Glomerular visceral epithelial cell (primary cell): ENCODE data around the gene GTF2I.
"Not testable (repeated sequence)": the region's sequence is repeated elsewhere in the genome, so short reads cannot be mapped to it uniquely, and the experiment has no call there.

Experiments used
- DNase-seq: peaks from one replicate; pipeline ENCODE4 v3.0.0-alpha.2; 2016; ENCODE audit errors: extremely low spot score

Gene GTF2I

GRCh38 chr7:74656441-74656836 is 1.1 kb upstream of the GTF2I start:
- peak; percentile 30 for DNase-seq

GRCh38 chr7:74656837-74657691 is 454 bp upstream of the GTF2I start:
- peak; percentile 98 for DNase-seq

GRCh38 chr7:74658178-74659004 is 873 bp downstream of the GTF2I start:
- peak; percentile 96 for DNase-seq

- not testable (repeated sequence) for DNase-seq
Observed at GRCh38 chr7:74660202-74660601, 2.7 kb downstream of the GTF2I start.

GRCh38 chr7:74661836-74662794 is 4.6 kb downstream of the GTF2I start:
- peak; percentile 68 for DNase-seq

GRCh38 chr7:74665296-74665938 is 7.9 kb downstream of the GTF2I start:
- DNase-seq: no peak

- not testable (repeated sequence) for DNase-seq
Observed at GRCh38 chr7:74667013-74667412, 9.5 kb downstream of the GTF2I start.

GRCh38 chr7:74667520-74667919 is 10.0 kb downstream of the GTF2I start:
- not testable (repeated sequence) for DNase-seq

- DNase-seq: no peak
Observed at GRCh38 chr7:74671602-74672001, 14.1 kb downstream of the GTF2I start.

GRCh38 chr7:74672343-74672915 is 14.9 kb downstream of the GTF2I start:
- no peak for DNase-seq

- no peak for DNase-seq
Observed at GRCh38 chr7:74674166-74674565, 16.6 kb downstream of the GTF2I start.

GRCh38 chr7:74682829-74683228 is 25.3 kb downstream of the GTF2I start:
- no peak for DNase-seq

- DNase-seq: no peak
Observed at GRCh38 chr7:74683799-74684198, 26.3 kb downstream of the GTF2I start.

- DNase-seq: no peak
Observed at GRCh38 chr7:74684473-74684872, 27.0 kb downstream of the GTF2I start.

- DNase-seq: no peak
Observed at GRCh38 chr7:74684921-74685320, 27.4 kb downstream of the GTF2I start.

- no peak for DNase-seq
Observed at GRCh38 chr7:74690474-74690873, 33.0 kb downstream of the GTF2I start.

- not testable (repeated sequence) for DNase-seq
Observed at GRCh38 chr7:74704419-74704818, 46.9 kb downstream of the GTF2I start.

- no peak for DNase-seq
Observed at GRCh38 chr7:74707238-74707637, 49.7 kb downstream of the GTF2I start.

GRCh38 chr7:74708569-74709275 is 51.2 kb downstream of the GTF2I start:
- DNase-seq: no peak
